ENCODE measurements around the gene PEX5.

PEX5 gene

DNA sequence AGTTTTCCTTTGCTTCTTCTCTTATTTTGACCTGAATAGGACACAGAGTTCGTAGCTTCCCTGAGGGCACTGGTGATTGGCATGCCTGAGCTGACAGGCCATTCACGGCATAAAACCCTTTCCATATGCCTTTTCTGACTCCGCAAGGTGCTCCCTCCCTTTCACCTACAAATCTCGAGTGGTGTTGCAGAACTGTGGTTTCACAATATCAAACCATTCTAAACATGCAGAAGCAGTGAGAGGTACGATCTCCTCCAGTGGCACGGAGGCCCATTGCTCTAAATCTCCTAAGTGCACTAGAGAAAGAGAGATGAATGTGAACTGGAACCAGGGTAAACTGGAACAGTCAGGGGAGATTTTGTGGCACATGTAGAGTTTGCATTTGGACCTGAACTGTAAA is 35.4 kb upstream of the PEX5 start:
- no peak overlapping the region for H3K27ac ChIP-seq
- TF ChIP-seq, protein P1, sequence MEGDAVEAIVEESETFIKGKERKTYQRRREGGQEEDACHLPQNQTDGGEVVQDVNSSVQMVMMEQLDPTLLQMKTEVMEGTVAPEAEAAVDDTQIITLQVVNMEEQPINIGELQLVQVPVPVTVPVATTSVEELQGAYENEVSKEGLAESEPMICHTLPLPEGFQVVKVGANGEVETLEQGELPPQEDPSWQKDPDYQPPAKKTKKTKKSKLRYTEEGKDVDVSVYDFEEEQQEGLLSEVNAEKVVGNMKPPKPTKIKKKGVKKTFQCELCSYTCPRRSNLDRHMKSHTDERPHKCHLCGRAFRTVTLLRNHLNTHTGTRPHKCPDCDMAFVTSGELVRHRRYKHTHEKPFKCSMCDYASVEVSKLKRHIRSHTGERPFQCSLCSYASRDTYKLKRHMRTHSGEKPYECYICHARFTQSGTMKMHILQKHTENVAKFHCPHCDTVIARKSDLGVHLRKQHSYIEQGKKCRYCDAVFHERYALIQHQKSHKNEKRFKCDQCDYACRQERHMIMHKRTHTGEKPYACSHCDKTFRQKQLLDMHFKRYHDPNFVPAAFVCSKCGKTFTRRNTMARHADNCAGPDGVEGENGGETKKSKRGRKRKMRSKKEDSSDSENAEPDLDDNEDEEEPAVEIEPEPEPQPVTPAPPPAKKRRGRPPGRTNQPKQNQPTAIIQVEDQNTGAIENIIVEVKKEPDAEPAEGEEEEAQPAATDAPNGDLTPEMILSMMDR (IDR thresholded peaks at IDR 0.05): no peak
- no peak for TF ChIP-seq ZFX (IDR thresholded peaks at IDR 0.05; ENCODE audit: borderline replicate concordance)

DNA sequence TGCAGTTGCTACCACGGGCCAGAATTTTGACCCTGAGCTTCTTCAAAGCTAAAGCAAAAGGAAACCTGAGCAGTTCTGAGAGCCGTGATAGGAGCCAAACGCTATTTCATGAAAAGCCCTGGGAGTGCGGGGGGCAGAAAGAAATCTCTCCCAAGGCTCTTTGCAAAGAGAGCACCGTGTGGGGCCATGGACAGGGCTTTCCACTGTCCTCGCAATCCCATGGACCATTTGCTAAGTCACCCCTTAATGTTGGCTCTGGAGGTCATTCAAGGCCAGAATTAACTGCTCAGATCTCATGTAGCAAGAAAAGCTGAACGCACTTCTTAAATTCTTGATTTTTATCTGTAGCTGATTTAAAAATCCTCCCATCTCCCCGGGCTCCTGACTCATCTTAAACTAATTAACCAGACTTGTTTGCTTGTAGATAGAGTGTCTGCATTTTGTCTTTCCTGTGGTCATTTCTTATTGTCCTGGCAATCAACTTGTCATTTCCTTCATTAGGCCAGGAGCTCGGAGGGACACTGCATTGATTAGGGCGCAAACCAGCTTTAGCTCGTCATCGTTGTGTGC is 34.5 kb upstream of the PEX5 start:
- TF ChIP-seq, protein P1 (IDR thresholded peaks at IDR 0.05): no peak
- no peak for TF ChIP-seq ZFX (IDR thresholded peaks at IDR 0.05; ENCODE audit: borderline replicate concordance)
- H3K27ac ChIP-seq: no peak overlapping the region

DNA sequence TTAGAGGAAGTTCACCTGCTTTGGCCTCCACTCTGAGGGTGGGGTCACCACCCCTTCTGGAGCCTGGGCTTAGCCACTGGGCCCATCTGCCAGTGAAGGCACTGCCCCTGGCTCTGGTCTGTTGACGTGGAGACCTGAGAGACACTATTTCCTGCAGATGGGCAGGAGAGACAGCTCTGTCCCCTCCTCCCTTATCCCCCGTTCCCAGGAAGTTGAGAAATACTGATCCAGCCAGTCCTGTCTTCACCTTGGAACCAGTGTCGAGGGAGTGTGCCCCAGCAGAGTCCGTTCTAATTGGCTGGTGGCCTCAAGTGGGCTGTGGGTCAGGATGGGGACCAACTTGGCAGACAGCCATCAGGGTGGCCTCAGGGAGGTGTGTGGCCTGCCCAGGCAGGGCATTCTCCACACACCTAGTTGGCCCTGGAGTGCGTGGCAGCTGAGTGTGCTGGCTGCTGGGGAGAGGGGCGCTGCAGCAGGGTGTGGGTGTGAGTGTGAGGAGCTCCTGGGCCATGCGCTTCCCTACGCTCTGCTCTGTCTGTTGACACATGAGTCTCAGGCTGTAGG is 33.9 kb upstream of the PEX5 start:
- TF ChIP-seq, protein P1 (IDR thresholded peaks at IDR 0.05): no peak
- no peak for TF ChIP-seq ZFX (IDR thresholded peaks at IDR 0.05; ENCODE audit: borderline replicate concordance)
- no peak overlapping the region for H3K27ac ChIP-seq

DNA sequence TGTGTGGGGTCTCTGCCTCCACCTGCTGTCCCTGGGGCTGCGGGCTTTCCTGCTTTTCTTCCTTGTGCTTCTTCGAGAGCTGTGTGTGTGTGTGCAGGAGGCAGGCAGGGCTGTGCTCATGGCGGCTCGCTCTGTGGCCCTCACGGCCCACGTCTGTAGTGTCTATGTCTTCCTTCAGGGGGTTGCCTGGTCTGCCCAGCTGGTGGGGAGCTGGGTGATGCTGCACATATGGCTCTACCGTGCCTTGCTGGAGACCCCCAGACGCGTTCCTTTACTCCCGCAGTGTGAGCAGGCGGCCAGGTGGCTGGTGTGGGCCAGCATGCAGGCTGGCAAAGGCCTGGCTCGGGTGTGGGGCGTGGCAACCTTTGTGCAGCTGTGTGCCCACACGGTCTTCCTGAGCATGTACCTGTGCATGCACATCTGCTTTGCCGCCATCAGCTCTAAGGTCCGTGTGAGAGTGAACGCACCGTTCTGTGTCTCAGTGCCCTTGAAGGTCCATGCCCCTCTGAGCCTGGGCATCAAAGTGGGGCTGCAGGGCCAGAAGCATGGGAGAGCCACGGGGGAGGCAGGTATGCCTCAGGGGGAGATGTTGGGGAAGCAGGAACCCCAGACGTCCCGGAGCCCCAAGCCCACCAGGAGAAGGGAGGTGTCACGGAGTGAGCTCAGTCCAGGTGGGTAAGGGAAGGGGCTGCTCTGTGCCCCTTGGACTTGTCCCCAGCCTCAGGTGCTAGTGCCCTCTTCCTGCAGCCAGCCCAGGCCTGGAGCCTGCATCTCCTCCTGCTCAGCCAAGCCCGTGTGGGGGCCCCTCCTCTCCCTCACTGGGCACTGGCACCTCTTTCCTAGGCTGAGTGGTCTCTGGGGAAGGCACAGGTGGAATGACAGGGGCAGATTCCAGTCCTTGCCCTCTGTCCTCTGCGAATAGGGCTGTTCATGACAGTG is 33.0 kb upstream of the PEX5 start:
- H3K27ac ChIP-seq: no peak overlapping the region
- no peak for TF ChIP-seq ZFX (IDR thresholded peaks at IDR 0.05; ENCODE audit: borderline replicate concordance)
- TF ChIP-seq, protein P1 (IDR thresholded peaks at IDR 0.05): no peak

DNA sequence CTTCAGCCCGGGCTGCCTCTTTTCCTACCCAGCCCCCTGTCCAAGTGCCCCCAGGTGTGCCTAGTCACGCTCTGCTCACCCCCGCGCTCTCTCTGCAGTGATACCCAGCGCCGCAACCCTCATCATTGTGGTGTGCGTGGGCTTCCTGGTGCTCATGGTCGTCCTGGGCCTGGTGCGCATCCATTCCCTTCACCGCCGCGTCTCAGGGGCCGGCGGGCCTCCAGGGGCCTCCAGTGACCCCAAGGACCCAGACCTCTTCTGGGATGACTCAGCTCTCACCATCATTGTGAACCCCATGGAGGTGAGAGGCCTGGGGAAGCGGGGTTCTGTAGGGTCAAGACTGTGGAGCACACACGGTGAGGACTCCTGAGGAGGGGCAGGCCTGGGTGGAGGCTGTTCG is 32.1 kb upstream of the PEX5 start:
- H3K27ac ChIP-seq: no peak overlapping the region
- no peak for TF ChIP-seq ZFX (IDR thresholded peaks at IDR 0.05; ENCODE audit: borderline replicate concordance)
- TF ChIP-seq, protein P1 (IDR thresholded peaks at IDR 0.05): no peak

DNA sequence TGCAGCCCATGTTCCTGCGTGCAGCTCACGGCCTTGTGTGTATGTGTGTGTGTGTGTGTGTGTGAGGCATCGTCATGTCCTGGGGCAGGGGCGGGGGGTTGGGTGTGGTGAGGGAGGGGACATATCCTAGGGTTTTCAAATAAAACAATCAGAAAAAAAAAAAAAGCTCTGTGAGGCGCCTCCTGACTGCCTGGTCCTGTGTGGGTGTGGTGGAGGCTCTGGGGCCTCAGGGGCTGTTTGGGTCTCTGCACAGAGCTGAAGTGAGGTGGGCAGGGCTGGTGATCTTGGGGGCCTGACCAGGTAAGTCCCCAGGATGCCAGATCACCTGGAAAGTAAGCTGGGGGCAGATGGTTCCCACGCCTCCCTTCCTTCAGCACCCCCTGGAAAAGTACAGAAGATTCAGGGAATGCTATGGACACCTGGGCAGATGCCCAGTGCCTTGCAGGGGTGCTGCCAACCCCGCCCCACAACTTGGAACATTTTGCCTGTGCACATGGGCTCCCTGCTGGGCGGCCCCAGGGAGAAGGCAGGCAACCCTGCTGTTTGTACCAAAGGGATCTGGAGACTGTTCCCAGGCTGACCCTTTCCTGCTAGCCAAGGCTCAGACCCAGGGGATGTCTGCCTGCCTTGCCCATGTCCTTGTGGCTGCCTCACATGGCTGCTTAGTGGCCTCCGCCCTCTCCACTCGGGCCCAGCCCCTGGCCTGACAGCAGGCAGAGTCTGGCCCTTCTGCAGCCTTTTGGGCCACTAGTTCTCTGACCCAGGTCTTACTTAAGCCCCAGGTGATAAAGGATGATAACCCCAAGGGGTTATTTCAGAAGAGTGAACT is 30.5 kb upstream of the PEX5 start:
- no peak for TF ChIP-seq ZFX (IDR thresholded peaks at IDR 0.05; ENCODE audit: borderline replicate concordance)
- TF ChIP-seq, protein P1 (IDR thresholded peaks at IDR 0.05): no peak
- no peak overlapping the region for H3K27ac ChIP-seq
